Common myeloid progenitor, CD34-positive (primary cell): ENCODE measurements around the gene CNOT3.
A peak's percentile ranks its signal among the peaks of the same experiment; 100 is the strongest.

Source experiments
- CTCF ChIA-PET: fragments of 350-600 bp; sonication (Branson Sonifier 250); formaldehyde crosslinking; loops from one replicate; lab custom pipeline; 2021; ENCODE audit warnings: antibody characterized with exemption; lab: Charles Lee
- POLR2A ChIA-PET: fragments of 350-600 bp; sonication (Branson Sonifier 250); formaldehyde crosslinking; loops from one replicate; lab custom pipeline; 2021; ENCODE audit warnings: antibody characterized with exemption; lab: Charles Lee
- DNase-seq, 3 donors: peaks; one replicate each; pipeline versions ENCODE4 v3.0.0 to v3.0.0-alpha.2; 2013
- H3K27ac ChIP-seq, 2 experiments: 1 replicate in 1 of 2; 2 replicates in 1 of 2; pipeline ENCODE4 v1.7.0; 2013; ENCODE audit warnings: inconsistent platforms in 2 of 2, low read length in 2 of 2, mild to moderate bottlenecking in 2 of 2, low read depth in 1 of 2, moderate library complexity in 1 of 2; ENCODE audit not compliant: severe bottlenecking in 2 of 2, insufficient read depth in 1 of 2, poor library complexity in 1 of 2
- H3K27me3 ChIP-seq, 5 experiments: replicated peaks in 2 of 5; 1 replicate in 3 of 5; 2 replicates in 2 of 5; pipeline versions ENCODE4 v1.6.1 to v1.7.0; 2013; ENCODE audit warnings: low read length in 4 of 5, mild to moderate bottlenecking in 2 of 5, moderate library complexity in 2 of 5, inconsistent platforms in 1 of 5; ENCODE audit not compliant: insufficient read depth in 5 of 5, control insufficient read depth in 4 of 5
- H3K36me3 ChIP-seq, 4 experiments: 1 replicate in 2 of 4; 2 replicates in 2 of 4; pipeline versions ENCODE4 v1.6.1 to v1.7.0; 2013; ENCODE audit warnings: low read length in 3 of 4, control low read depth in 1 of 4, mild to moderate bottlenecking in 1 of 4; ENCODE audit not compliant: control insufficient read depth in 4 of 4, insufficient read depth in 4 of 4
- H3K4me1 ChIP-seq, 4 experiments: 1 replicate in 3 of 4; 2 replicates in 1 of 4; pipeline versions ENCODE4 v1.6.1 to v1.7.1; 2013; ENCODE audit warnings: low read length in 3 of 4, mild to moderate bottlenecking in 3 of 4, control low read depth in 1 of 4, inconsistent platforms in 1 of 4, moderate library complexity in 1 of 4; ENCODE audit not compliant: control insufficient read depth in 4 of 4, insufficient read depth in 4 of 4; ENCODE audit errors: control extremely low read depth in 1 of 4
- H3K4me3 ChIP-seq, 7 experiments: 1 replicate in 4 of 7; 2 replicates in 3 of 7; pipeline versions ENCODE4 v1.5.1 to v1.7.0; 2013; ENCODE audit warnings: mild to moderate bottlenecking in 7 of 7, low read length in 6 of 7, moderate library complexity in 6 of 7, inconsistent platforms in 2 of 7, low read depth in 2 of 7, control low read depth in 1 of 7; ENCODE audit not compliant: insufficient read depth in 4 of 7, control insufficient read depth in 1 of 7; ENCODE audit errors: extremely low read depth in 1 of 7
- H3K9me3 ChIP-seq, 5 experiments: 1 replicate in 4 of 5; 2 replicates in 1 of 5; pipeline versions ENCODE4 v1.6.1 to v1.7.1; 2013; ENCODE audit warnings: low read length in 4 of 5, mild to moderate bottlenecking in 2 of 5, inconsistent platforms in 1 of 5, low read depth in 1 of 5, moderate library complexity in 1 of 5; ENCODE audit not compliant: control insufficient read depth in 4 of 5, insufficient read depth in 2 of 5; ENCODE audit errors: control extremely low read depth in 1 of 5
- WGBS: methylation state at CpG from one replicate; pipeline ENCODE4 v1.1.5; 2013; ENCODE audit not compliant: insufficient coverage; 5-methylcytosine and 5-hydroxymethylcytosine counted together

CNOT3 gene

DNA sequence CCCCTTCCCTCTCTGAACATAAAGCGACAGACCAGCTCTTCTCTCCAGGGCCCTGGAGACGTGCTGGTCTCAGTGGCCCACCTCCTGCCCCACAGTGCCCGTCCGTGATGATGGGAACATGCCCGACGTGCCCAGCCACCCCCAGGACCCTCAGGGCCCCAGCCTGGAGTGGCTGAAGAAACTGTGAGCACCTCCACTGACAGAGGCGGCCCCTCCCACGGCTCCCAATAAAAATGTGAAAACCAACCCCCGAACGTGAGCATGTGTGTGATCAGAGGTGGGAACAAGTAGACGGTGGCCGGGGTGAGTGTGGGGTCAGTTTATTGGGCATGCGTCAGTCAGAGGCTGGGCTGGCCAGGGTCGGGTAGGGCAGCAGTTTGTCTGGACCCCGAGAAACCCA, 30.8 kb upstream of the CNOT3 start:
- Histone ChIP-seq H3K36me3 (peaks cover 2 to 56% (median 40%) of the 10 kb centered on the region in 4 experiments), H3K9me3 (no peaks in the 10 kb centered on the region), H3K4me3 (no peak overlapping the region), H3K27ac (no peak overlapping the region), H3K4me1 (peaks cover 0 to 12% (median 10%) of the 10 kb centered on the region in 4 experiments), H3K27me3 (no peaks in the 10 kb centered on the region)
- ChIA-PET POLR2A (no interaction called here), CTCF (interaction anchor here (1.1 kb wide), 1 partner anchor 15 kb away, joined by 3 read pairs; no protein-coding TSS in a partner anchor)
- 98% methylated on average over 11 of the region's 15 CpGs for WGBS
- DNase-seq, result no peak

DNA sequence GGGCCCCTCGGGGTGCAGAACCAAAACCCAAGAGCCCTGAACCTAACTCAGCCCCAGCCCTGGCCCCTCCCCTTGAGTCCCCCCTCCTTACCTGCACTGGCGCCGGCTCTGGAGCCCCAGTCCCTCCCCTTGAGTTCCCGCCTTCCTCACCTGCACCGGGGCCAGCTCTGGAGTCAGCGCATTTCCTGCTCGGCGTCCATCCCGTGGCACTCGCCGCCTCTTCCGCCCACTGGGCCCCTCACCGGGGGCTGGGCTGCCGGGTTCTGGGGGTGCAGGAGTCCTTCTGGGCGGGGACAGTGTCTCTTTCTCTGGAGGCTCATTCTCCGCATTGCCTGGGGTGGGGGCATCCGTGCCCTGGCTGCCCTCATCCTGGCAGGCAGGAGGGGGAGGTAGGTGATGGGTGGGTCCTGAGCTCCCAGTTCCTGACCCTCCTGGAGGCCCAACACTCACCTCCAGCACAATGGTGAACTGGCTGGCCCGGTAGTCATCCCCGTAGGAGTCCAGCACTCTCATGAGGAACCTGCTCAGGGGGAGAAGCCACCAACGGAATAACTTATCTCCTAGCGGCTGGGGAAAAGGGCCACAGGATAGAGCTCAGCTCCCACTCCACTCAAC, 29.6 kb upstream of the CNOT3 start:
- H3K27me3 ChIP-seq, result no peaks in the 10 kb centered on the region
- no peak overlapping the region for H3K27ac ChIP-seq
- H3K36me3 ChIP-seq, result peaks cover 3 to 63% (median 44%) of the 10 kb centered on the region in 4 experiments
- CTCF ChIA-PET, result interaction anchor here (1.1 to 1.6 kb wide), 2 partner anchors 11 to 14 kb away, joined by 3 read pairs; no protein-coding TSS in a partner anchor
- peaks cover 0 to 7% (median 6%) of the 10 kb centered on the region in 4 experiments for H3K4me1 ChIP-seq
- DNase-seq, result no peak
- 94% methylated on average over 9 of the region's 21 CpGs for WGBS
- POLR2A ChIA-PET, result no interaction called here
- H3K9me3 ChIP-seq, result no peaks in the 10 kb centered on the region
- H3K4me3 ChIP-seq, result no peak overlapping the region

DNA sequence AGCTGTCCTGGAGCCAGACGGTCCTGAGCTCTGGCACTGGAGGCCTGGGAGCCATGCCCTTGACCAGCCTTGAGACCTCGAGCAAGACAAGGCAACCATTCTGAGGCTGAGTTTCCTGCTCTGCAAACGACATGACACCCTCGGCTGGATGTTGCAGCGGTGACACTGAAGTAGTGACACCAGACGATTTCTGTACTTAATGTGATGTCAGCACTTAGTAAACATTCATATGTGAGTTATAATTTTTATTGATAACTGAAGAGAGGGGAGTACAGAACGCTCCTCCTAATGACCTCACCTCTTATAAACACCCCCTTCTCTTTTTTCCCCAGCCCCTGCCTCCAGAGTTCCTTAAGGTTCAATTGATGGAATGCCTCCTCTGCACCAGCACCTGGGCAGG, 29.1 kb upstream of the CNOT3 start:
- no peaks in the 10 kb centered on the region for H3K27me3 ChIP-seq
- no peak overlapping the region for H3K4me3 ChIP-seq
- 92% methylated on average over 4 of the region's 7 CpGs for WGBS
- H3K27ac ChIP-seq, result no peak overlapping the region
- ChIA-PET POLR2A (no interaction called here), CTCF (interaction anchor here (1.6 kb wide), 1 partner anchor 12 kb away, joined by 3 read pairs; no protein-coding TSS in a partner anchor)
- H3K36me3 ChIP-seq, result peaks cover 3 to 67% (median 46%) of the 10 kb centered on the region in 4 experiments
- H3K9me3 ChIP-seq, result no peaks in the 10 kb centered on the region
- peaks cover 0 to 2% (median 1%) of the 10 kb centered on the region in 4 experiments for H3K4me1 ChIP-seq
- DNase-seq, result no peak

DNA sequence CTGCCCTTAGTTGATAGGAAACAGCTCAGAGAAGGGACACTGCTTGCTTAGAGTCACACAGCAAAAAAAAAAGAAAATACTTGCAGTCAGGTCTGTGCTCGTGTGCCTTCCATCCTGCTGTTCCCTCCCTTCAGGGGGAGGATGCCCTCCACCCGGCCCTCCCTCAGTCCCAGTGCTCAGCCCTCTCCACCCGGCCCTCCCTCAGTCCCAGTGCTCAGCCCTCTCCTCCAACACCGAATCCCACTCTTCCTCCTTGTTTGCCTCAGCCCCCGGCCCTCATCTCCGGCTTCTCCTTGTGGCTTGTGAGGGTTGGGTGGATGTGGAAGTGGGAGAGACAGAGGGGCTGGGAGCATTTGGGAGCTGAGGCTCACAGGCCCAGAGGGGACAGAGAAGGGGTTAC, 27.9 kb upstream of the CNOT3 start:
- CTCF ChIA-PET, result interaction anchor here (1.6 kb wide), 1 partner anchor 13 kb away, joined by 3 read pairs; no protein-coding TSS in a partner anchor
- Histone ChIP-seq H3K4me1 (peaks cover 0 to 10% (median 10%) of the 10 kb centered on the region in 4 experiments), H3K9me3 (no peaks in the 10 kb centered on the region), H3K4me3 (no peak overlapping the region), H3K27me3 (no peaks in the 10 kb centered on the region), H3K36me3 (peaks cover 3 to 67% (median 46%) of the 10 kb centered on the region in 4 experiments), H3K27ac (no peak overlapping the region)
- DNase-seq, result no peak
- POLR2A ChIA-PET, result no interaction called here
- 100% methylated on average over 2 of the region's 6 CpGs for WGBS

DNA sequence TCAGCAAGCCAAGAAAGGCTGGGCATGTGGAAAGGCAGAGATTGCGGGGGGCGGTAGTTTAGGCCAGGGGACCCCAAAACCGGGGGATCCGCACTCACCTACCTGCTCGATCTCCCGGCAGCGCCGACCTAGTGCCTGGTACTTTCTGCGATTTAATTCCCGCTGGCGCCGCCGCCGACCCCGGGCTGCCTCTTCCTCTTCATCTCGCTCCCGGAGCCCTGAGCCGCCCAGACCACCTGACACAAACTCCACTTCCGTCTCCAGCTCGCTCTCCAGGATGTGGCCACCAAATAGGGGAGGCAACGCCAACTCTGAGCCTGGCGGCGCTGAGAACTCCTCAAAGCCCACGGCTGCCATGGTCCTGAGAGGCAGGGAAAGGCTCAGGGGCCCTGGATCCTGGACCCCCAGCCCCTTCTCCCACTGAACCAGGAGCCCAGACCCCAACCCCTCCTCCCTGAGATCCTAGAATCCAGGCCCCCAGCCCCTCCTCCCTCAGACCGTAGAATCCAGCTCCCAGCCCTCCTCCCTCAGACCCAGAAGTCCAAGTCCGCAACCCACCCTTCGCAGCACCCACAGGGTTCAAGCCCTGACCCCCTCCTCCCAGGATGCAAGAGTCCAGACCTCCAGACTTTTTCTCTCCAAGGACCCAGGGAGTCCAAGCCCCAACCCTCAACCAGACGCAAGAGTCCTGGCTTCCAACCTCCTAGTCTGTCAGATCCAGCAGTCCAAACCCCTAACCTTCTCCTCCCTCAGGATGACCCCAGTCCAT, 23.0 kb upstream of the CNOT3 start:
- CTCF ChIA-PET, result interaction anchor here (1.3 kb wide), 2 partner anchors 19 to 22 kb away, joined by 4 read pairs; no protein-coding TSS in a partner anchor

DNA sequence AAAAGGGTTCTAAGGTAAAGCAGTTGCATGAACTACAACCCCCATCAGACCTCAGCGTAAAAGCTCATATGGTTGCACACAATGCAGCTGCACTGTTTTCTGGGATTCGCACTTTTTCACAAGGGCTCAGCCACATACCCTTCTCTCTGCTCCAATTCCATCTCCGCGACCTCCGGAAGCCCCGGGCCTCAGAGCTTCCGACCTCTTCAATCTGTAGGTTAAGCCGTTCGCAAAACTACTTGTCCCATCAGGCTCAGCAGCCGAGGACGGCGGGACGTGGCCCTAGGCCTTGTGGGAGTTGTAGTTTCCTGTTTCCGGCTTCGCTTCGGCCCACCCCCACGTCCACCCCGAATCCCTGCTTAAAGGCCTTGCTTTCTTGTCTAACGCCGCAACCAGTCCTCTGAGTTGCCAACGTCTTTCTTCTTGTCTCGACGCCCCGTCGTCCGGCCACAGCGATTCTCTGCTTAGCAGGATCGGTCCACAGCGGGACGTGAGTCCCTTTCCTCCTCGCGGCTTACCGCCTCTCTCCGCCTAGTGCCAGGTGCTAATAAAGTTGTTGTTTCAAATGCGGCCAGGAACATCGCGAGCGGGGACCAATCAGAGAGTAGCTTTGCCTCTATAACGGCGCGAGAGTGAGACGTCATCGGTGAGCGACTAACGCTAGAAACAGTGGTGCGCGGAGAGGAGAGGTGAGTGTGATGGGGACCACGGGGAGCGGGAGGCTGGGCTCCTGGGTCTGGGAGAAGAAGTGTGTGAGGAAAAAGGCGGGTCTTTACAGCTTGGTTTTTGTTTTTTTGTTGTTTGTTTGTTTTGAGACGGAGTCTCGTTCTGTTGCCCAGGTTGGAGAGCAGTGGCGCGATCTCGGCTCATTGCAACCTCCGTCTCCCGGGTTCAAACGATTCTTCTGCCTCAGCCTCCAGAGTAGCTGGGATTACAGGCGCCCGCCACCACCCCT, 22.2 kb upstream of the CNOT3 start, which contains the start of the genes PRPF31 and TFPT:
Gene PRPF31 (plus strand): TSS at position 646 of the 955 bp plus-strand sequence. CDS start 2,525 bp downstream, outside the sequence.
Gene TFPT (minus strand): TSS at position 549 of the 955 bp plus-strand sequence. CDS start 388 bp downstream, at position 161.
- CTCF ChIA-PET, result interaction anchor here (1.3 kb wide), 2 partner anchors 20 to 21 kb away, joined by 4 read pairs; no protein-coding TSS in a partner anchor
- Histone ChIP-seq H3K27ac (peak within 1 kb of the TSS; percentile 78 to 89), H3K36me3 (peaks cover 2 to 41% (median 30%) of the 10 kb centered on the region in 4 experiments), H3K9me3 (no peaks in the 10 kb centered on the region), H3K4me3 (peak within 1 kb of the TSS; percentile 85 to 99 (median 94)), H3K27me3 (no peaks in the 10 kb centered on the region), H3K4me1 (peaks cover 0 to 23% (median 20%) of the 10 kb centered on the region in 4 experiments)
- POLR2A ChIA-PET, result interaction anchor here (0.6 to 1.7 kb wide), 5 partner anchors 8 to 597 kb away, joined by 3 to 11 read pairs (median 4); partner anchors contain the start of genes CNOT3 and LENG1
- DNase-seq, result peak; percentile 99
- WGBS, result under 1% methylated on average over 54 of the region's 60 CpGs

More for the DNA sequence above, 23.0 kb upstream of the CNOT3 start:
- POLR2A ChIA-PET, result interaction anchor here (1.2 to 1.7 kb wide), 3 partner anchors 11 to 45 kb away, joined by 4 to 11 read pairs (median 9); partner anchors contain the start of genes CNOT3 and LENG1
- Histone ChIP-seq H3K4me3 (peak overlapping the region; percentile 85 to 99 (median 94)), H3K9me3 (no peaks in the 10 kb centered on the region), H3K27me3 (no peaks in the 10 kb centered on the region), H3K27ac (peak overlapping the region; percentile 78 to 89), H3K4me1 (peaks cover 0 to 23% (median 20%) of the 10 kb centered on the region in 4 experiments), H3K36me3 (peaks cover 2 to 41% (median 27%) of the 10 kb centered on the region in 4 experiments)
- WGBS, result 3% methylated on average over 16 of the region's 28 CpGs
- peak; percentile 57 to 70 (median 66) for DNase-seq
